ENCODE results near the gene SOX6.

GRCh38 chr11:16365581-16366228 lies 9.4 kb upstream of the SOX6 start:
- TF ChIP-seq EZH2 (IDR thresholded peaks at IDR 0.05; ENCODE audit: low read depth, unreplicated experiment) (no peak), CTCF (conservative IDR thresholded peaks at IDR 0.05; ENCODE audit: low read depth in 2 of 2) (no peak), POLR2AphosphoS5 (IDR thresholded peaks at IDR 0.05; ENCODE audit: low read depth) (no peak), EZH2phosphoT487 (IDR thresholded peaks at IDR 0.05; ENCODE audit: unreplicated experiment) (no peak), NANOG (IDR thresholded peaks at IDR 0.05; ENCODE audit: borderline replicate concordance) (no peak), REST (IDR thresholded peaks at IDR 0.05; ENCODE audit: unreplicated experiment) (no peak), STAT1 (IDR thresholded peaks at IDR 0.05; ENCODE audit: unreplicated experiment) (no peak), CREB1 (CRISPR knock-in tag; IDR thresholded peaks at IDR 0.05; ENCODE audit: low read depth) (no peak), ZNF114 (CRISPR knock-in tag; IDR thresholded peaks at IDR 0.05) (no peak)

All from GM23338 (cell line).